Testis (tissue), 3 donors: ENCODE measurements around the gene RTF2. TPM values are rescaled to one million over a fixed set of nuclear protein-coding genes. Genes with fewer than 3 reads are reported as not detected.

Experiments used
- DNase-seq: peaks from one replicate; pipeline ENCODE4 v3.0.0-alpha.2; 2019
- H3K27ac ChIP-seq, 2 donors: fragments of 200-600 bp; sonication (generic); one replicate each; pipeline ENCODE4 v1.5.1; 2019
- H3K27me3 ChIP-seq: fragments of 200-600 bp; sonication (generic); one replicate; pipeline ENCODE4 v1.5.1; 2019
- H3K36me3 ChIP-seq: fragments of 200-600 bp; sonication (generic); one replicate; pipeline ENCODE4 v1.5.1; 2017; ENCODE audit warnings: low read depth; ENCODE audit errors: missing control alignments
- H3K4me1 ChIP-seq: fragments of 200-600 bp; sonication (generic); one replicate; pipeline ENCODE4 v1.5.1; 2019
- H3K4me3 ChIP-seq, 2 donors: fragments of 200-600 bp; sonication (generic); one replicate each; pipeline ENCODE4 v1.5.1; 2017 to 2019
- H3K9me3 ChIP-seq: fragments of 200-600 bp; sonication (generic); one replicate; pipeline ENCODE4 v1.5.1; 2017
- CTCF ChIP-seq, 3 experiments: fragments of 450-650 bp in 2 of 3; fragments of 200-600 bp in 1 of 3; sonication (generic) in 1 of 3; IDR thresholded peaks; one replicate each; pipeline ENCODE4 v1.5.1; 2016 to 2019; ENCODE audit warnings: antibody characterized with exemption in 3 of 3, mild to moderate bottlenecking in 2 of 3, moderate library complexity in 1 of 3
- POLR2A ChIP-seq: fragments of 450-650 bp; IDR thresholded peaks from one replicate; pipeline ENCODE4 v1.6.1; 2017; ENCODE audit warnings: antibody characterized with exemption, mild to moderate bottlenecking, moderate library complexity
- WGBS, 2 donors: methylation state at CpG; one replicate each; pipeline ENCODE4 v1.1.5; 2018; 5-methylcytosine and 5-hydroxymethylcytosine counted together
- intact Hi-C: fragments of 100-400 bp; cut with DNase I; formaldehyde crosslinking; loops from one replicate; pipeline ENCODE4 v1.15.1; 2023; ENCODE audit warnings: low total_unique reads
- polyA plus RNA-seq: library from polyadenylated mRNA; stranded (reverse); fragments of 350-450 nt; fragmentation: Illumina TruSeq; extraction: RNeasy Lipid Tissue Mini Kit (QIAGEN cat#74804); gene quantifications from one replicate; pipeline ENCODE4 v1.2.3, GENCODE V29; 2014; ENCODE audit warnings: low read depth, low replicate concordance; ENCODE audit not compliant: insufficient read depth
- total RNA-seq, 2 donors: library from RNA; depleted of rRNA; stranded (reverse); fragments of >200 nt; gene quantifications; one replicate each; pipeline ENCODE4 v1.2.3, GENCODE V29; 2016

The RTF2 gene
- total and polyA plus RNA-seq, 3 donors from 2014 or later, result 76.4 to 144 (median 80.4) TPM

DNA sequence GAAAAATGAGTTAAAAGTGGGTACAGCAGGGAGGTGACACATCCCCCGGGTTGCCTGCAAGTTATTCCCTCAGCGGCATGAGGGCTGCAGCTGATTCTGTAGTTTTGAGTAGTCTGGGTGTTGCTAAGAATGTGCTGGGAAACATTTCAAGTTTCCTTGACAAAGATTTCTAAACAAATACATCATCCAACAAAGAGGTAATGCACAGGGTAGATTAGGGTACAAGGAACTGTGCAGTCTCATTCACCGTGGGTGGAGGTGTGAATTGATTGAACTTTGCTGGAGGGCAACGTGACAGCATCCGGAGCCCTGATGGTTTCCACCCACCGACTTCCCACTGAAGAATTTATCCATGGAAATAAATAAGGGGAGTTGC is 34.6 kb upstream of the RTF2 start:
- DNase-seq, result no peak
- WGBS, 2 donors, result 66 to 75% methylated on average over 6 of the region's 6 CpGs
- intact Hi-C loops, result no loop called here
- Histone ChIP-seq H3K36me3 (no peaks in the 10 kb centered on the region), H3K9me3 (no peaks in the 10 kb centered on the region), H3K27ac (no peak overlapping the region), H3K4me1 (no peaks in the 10 kb centered on the region), H3K4me3 (no peak overlapping the region), H3K27me3 (no peaks in the 10 kb centered on the region)
- no peak for TF ChIP-seq POLR2A
- TF ChIP-seq CTCF (IDR thresholded peaks at IDR 0.05), result no peak

- Histone ChIP-seq H3K9me3 (no peaks in the 10 kb centered on the region), H3K4me3 (no peak overlapping the region), H3K27me3 (no peaks in the 10 kb centered on the region), H3K4me1 (no peaks in the 10 kb centered on the region), H3K36me3 (no peaks in the 10 kb centered on the region), H3K27ac (no peak overlapping the region)
- no peak for TF ChIP-seq CTCF (IDR thresholded peaks at IDR 0.05)
- DNase-seq, result no peak
- 91 to 92% methylated on average over 14 to 20 of the region's 20 CpGs for WGBS, 2 donors
- intact Hi-C loops, result no loop called here
Measured at GRCh38 chr20:56437196-56437960, 31.0 kb upstream of the RTF2 start.

DNA sequence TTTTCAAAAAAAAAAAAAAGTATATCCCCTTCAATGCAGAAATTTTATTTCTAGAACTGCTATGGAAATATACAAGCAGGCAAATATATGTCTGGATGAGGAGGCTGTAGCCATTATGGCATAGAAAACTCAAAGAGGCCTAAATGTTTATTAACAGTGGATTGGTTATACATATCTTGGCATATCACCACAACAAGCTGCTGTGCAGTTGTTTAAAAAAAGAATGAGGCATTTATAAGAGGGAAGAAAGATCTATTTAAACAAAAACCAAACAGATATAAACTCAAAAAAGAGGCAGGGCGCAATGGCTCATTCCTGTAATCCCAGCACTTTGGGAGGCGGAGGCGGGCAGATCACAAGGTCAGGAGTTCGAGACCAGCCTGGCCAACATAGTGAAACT is 30.1 kb upstream of the RTF2 start:
- 97 to 98% methylated on average over 4 of the region's 4 CpGs for WGBS, 2 donors
- intact Hi-C loops, result no loop called here

DNA sequence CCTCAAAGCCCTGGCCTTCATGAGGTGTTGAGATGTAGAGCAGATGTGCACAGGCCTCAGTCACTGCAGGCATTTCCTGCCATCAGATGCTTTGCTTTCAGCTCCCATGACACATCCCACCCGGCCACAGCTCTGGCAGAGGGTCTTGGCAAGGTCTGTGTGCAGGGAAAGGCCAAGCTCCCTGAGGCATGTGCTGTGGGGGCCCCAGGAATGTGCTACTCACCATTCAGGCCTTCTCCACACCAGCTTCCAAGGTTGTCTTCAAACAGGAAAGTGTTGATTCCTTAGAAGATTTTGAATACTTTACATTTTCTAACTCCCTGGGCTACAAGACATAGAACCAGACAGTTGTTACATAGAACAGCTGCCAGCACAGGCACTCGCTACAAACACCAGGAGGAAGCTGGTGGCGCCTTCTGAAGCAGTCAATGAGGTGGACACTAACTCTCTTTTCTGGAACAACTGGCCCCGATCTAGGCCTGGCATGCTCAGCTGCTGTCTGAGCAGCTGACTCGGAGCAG is 28.6 kb upstream of the RTF2 start:
- WGBS, 2 donors, result 48 to 61% methylated on average over 5 of the region's 5 CpGs
- TF ChIP-seq CTCF (IDR thresholded peaks at IDR 0.05) (no peak), POLR2A (no peak)
- DNase-seq, result no peak
- Histone ChIP-seq H3K4me1 (no peaks in the 10 kb centered on the region), H3K4me3 (no peak overlapping the region), H3K27ac (no peak overlapping the region), H3K9me3 (no peaks in the 10 kb centered on the region), H3K36me3 (no peaks in the 10 kb centered on the region), H3K27me3 (no peaks in the 10 kb centered on the region)
- intact Hi-C loops, result no loop called here

More for the DNA sequence above, 30.1 kb upstream of the RTF2 start:
- Histone ChIP-seq H3K4me3 (no peak overlapping the region), H3K9me3 (no peaks in the 10 kb centered on the region), H3K27ac (no peak overlapping the region), H3K36me3 (no peaks in the 10 kb centered on the region), H3K4me1 (no peaks in the 10 kb centered on the region), H3K27me3 (no peaks in the 10 kb centered on the region)
- DNase-seq, result no peak
- TF ChIP-seq POLR2A, result no peak
- no peak for TF ChIP-seq CTCF (IDR thresholded peaks at IDR 0.05)
